Osteoblast (primary cell): Measurements from ENCODE around the gene TNFRSF8. TPM values are rescaled to one million over a fixed set of nuclear protein-coding genes. Genes with fewer than 3 reads are reported as not detected.

Experiments
- DNase-seq: peaks from one replicate; pipeline ENCODE4 v3.0.0; 2011; ENCODE audit warnings: low spot score, mixed read lengths; ENCODE audit not compliant: insufficient read length; ENCODE audit errors: missing footprints
- H2AFZ ChIP-seq: 2 replicates; pipeline ENCODE4 v1.6.0; 2011; ENCODE audit warnings: mild to moderate bottlenecking, low read length
- H3K27ac ChIP-seq: 2 replicates; pipeline ENCODE4 v1.5.1; 2011; ENCODE audit warnings: mild to moderate bottlenecking, low read depth, low read length, moderate library complexity
- H3K27me3 ChIP-seq: 2 replicates; pipeline ENCODE4 v1.6.0; 2012; ENCODE audit warnings: mild to moderate bottlenecking, control low read depth, inconsistent platforms, low read length, moderate library complexity; ENCODE audit not compliant: insufficient read depth
- H3K36me3 ChIP-seq: 2 replicates; pipeline ENCODE4 v1.5.1; 2011; ENCODE audit warnings: mild to moderate bottlenecking, low read length, control low read depth, moderate library complexity; ENCODE audit not compliant: insufficient read depth
- H3K4me1 ChIP-seq: 2 replicates; pipeline ENCODE4 v1.5.1; 2011; ENCODE audit warnings: mild to moderate bottlenecking, low read length, control low read depth, moderate library complexity; ENCODE audit not compliant: insufficient read depth
- H3K4me2 ChIP-seq: 2 replicates; pipeline ENCODE4 v1.6.0; 2011; ENCODE audit warnings: mild to moderate bottlenecking, low read length; ENCODE audit not compliant: insufficient read depth
- H3K4me3 ChIP-seq: fragments of 200-600 bp; sonication (generic); 3 replicates; pipeline ENCODE4 v1.5.1; 2012; ENCODE audit warnings: mild to moderate bottlenecking, low read length, inconsistent platforms; ENCODE audit not compliant: insufficient read depth
- H3K79me2 ChIP-seq: 2 replicates; pipeline ENCODE4 v1.6.0; 2012; ENCODE audit warnings: mild to moderate bottlenecking, low read length, control low read depth, inconsistent platforms; ENCODE audit not compliant: insufficient read depth
- H3K9me3 ChIP-seq: 2 replicates; pipeline ENCODE4 v1.5.1; 2011; ENCODE audit warnings: low read depth, low read length, control low read depth
- H4K20me1 ChIP-seq: 2 replicates; pipeline ENCODE4 v1.6.0; 2012; ENCODE audit warnings: mild to moderate bottlenecking, low read length, control low read depth; ENCODE audit not compliant: insufficient read depth
- total RNA-seq: library from RNA; depleted of rRNA; stranded (reverse); fragments of >200 nt; gene quantifications from 2 replicates; pipeline ENCODE4 v1.2.3, GENCODE V29; 2012
- TF ChIP-seq, protein P1 (sequence below): IDR thresholded peaks from 2 replicates; pipeline ENCODE4 v1.5.1; 2011; ENCODE audit warnings: mild to moderate bottlenecking, low read depth, low read length, moderate library complexity; ENCODE audit errors: extremely low read depth

Gene TNFRSF8
- total RNA-seq, 1 donor, result under 0.01 TPM

GRCh38 chr1:12059722-12060464, 3.2 kb upstream of the TNFRSF8 start:
- H2AFZ ChIP-seq, result no peak overlapping the region
- no peaks in the 10 kb centered on the region for H3K36me3 ChIP-seq
- no peak overlapping the region for H3K27ac ChIP-seq
- H3K4me1 ChIP-seq, result peaks cover 2% of the 10 kb centered on the region
- no peaks in the 10 kb centered on the region for H4K20me1 ChIP-seq
- H3K4me3 ChIP-seq, result no peak overlapping the region
- DNase-seq, result peak; percentile 44
- TF ChIP-seq, protein P1, sequence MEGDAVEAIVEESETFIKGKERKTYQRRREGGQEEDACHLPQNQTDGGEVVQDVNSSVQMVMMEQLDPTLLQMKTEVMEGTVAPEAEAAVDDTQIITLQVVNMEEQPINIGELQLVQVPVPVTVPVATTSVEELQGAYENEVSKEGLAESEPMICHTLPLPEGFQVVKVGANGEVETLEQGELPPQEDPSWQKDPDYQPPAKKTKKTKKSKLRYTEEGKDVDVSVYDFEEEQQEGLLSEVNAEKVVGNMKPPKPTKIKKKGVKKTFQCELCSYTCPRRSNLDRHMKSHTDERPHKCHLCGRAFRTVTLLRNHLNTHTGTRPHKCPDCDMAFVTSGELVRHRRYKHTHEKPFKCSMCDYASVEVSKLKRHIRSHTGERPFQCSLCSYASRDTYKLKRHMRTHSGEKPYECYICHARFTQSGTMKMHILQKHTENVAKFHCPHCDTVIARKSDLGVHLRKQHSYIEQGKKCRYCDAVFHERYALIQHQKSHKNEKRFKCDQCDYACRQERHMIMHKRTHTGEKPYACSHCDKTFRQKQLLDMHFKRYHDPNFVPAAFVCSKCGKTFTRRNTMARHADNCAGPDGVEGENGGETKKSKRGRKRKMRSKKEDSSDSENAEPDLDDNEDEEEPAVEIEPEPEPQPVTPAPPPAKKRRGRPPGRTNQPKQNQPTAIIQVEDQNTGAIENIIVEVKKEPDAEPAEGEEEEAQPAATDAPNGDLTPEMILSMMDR, result no peak
- no peaks in the 10 kb centered on the region for H3K9me3 ChIP-seq
- H3K27me3 ChIP-seq, result peaks cover 37% of the 10 kb centered on the region
- H3K4me2 ChIP-seq, result no peak overlapping the region
- H3K79me2 ChIP-seq, result no peaks in the 10 kb centered on the region

- Histone ChIP-seq H3K27me3 (peaks cover 37% of the 10 kb centered on the region), H3K4me1 (peaks cover 2% of the 10 kb centered on the region), H3K79me2 (no peaks in the 10 kb centered on the region), H4K20me1 (no peaks in the 10 kb centered on the region), H3K9me3 (no peaks in the 10 kb centered on the region), H3K4me3 (no peak overlapping the region), H2AFZ (no peak overlapping the region), H3K4me2 (no peak overlapping the region), H3K36me3 (no peaks in the 10 kb centered on the region), H3K27ac (no peak overlapping the region)
- peak; percentile 55 for DNase-seq
- TF ChIP-seq, protein P1, result no peak
These were observed 2.6 kb upstream of the TNFRSF8 start for GRCh38 chr1:12060500-12060899.

- H3K4me2 ChIP-seq, result no peak overlapping the region
- no peaks in the 10 kb centered on the region for H3K9me3 ChIP-seq
- H3K27me3 ChIP-seq, result peaks cover 37% of the 10 kb centered on the region
- peaks cover 20% of the 10 kb centered on the region for H3K4me1 ChIP-seq
- TF ChIP-seq, protein P1, result no peak
- no peaks in the 10 kb centered on the region for H3K79me2 ChIP-seq
- no peak overlapping the region for H2AFZ ChIP-seq
- H3K4me3 ChIP-seq, result no peak overlapping the region
- DNase-seq, result peak; percentile 53
- no peaks in the 10 kb centered on the region for H3K36me3 ChIP-seq
- no peaks in the 10 kb centered on the region for H4K20me1 ChIP-seq
- no peak overlapping the region for H3K27ac ChIP-seq
These were observed 1.2 kb downstream of the TNFRSF8 start for GRCh38 chr1:12064073-12064969.

GRCh38 chr1:12065872-12066271, 2.8 kb downstream of the TNFRSF8 start:
- H3K36me3 ChIP-seq, result no peaks in the 10 kb centered on the region
- no peak overlapping the region for H3K4me2 ChIP-seq
- DNase-seq, result no peak
- peaks cover 28% of the 10 kb centered on the region for H3K27me3 ChIP-seq
- no peak overlapping the region for H2AFZ ChIP-seq
- no peaks in the 10 kb centered on the region for H3K9me3 ChIP-seq
- no peaks in the 10 kb centered on the region for H3K79me2 ChIP-seq
- peaks cover 20% of the 10 kb centered on the region for H3K4me1 ChIP-seq
- TF ChIP-seq, protein P1, result no peak
- H3K4me3 ChIP-seq, result no peak overlapping the region
- no peak overlapping the region for H3K27ac ChIP-seq
- no peaks in the 10 kb centered on the region for H4K20me1 ChIP-seq
